Keratinocyte (primary cell): ENCODE measurements around the gene PKNOX2. TPM values are rescaled to one million over a fixed set of nuclear protein-coding genes. Genes with fewer than 3 reads are reported as not detected.

ENCODE experiments used
- DNase-seq: peaks from one replicate; pipeline ENCODE4 v3.0.0-alpha.2; 2011; ENCODE audit warnings: low read depth, missing footprints, low spot score
- FAIRE-seq: peaks from 2 replicates; lab custom pipeline; 2011; peaks lifted over from hg19 to GRCh38; lab: Jason Lieb, UNC
- H2AFZ ChIP-seq: 2 replicates; pipeline ENCODE4 v1.6.0; 2012; ENCODE audit warnings: low read length, control low read depth, inconsistent platforms; ENCODE audit not compliant: control insufficient read depth
- H3K27ac ChIP-seq: 2 replicates; pipeline ENCODE4 v1.5.1; 2011; ENCODE audit warnings: low read length; ENCODE audit not compliant: control insufficient read depth, insufficient read depth
- H3K27me3 ChIP-seq: 3 replicates; pipeline ENCODE4 v1.6.0; 2011; ENCODE audit warnings: low read length; ENCODE audit not compliant: control insufficient read depth, insufficient read depth; ENCODE audit errors: extremely low read depth
- H3K36me3 ChIP-seq, 2 experiments: 2 replicates in 1 of 2; 3 replicates in 1 of 2; pipeline ENCODE4 v1.5.1; 2011; ENCODE audit warnings: low read length in 2 of 2, mild to moderate bottlenecking in 1 of 2; ENCODE audit not compliant: control insufficient read depth in 2 of 2, insufficient read depth in 2 of 2; ENCODE audit errors: extremely low read depth in 1 of 2
- H3K4me1 ChIP-seq: 3 replicates; pipeline ENCODE4 v1.5.1; 2011; ENCODE audit warnings: low read length; ENCODE audit not compliant: control insufficient read depth, insufficient read depth; ENCODE audit errors: extremely low read depth
- H3K4me2 ChIP-seq: 3 replicates; pipeline ENCODE4 v1.6.0; 2011; ENCODE audit warnings: low read depth, low read length; ENCODE audit not compliant: control insufficient read depth, insufficient read depth; ENCODE audit errors: extremely low read depth
- H3K4me3 ChIP-seq, 3 experiments: fragments of 200-600 bp in 1 of 3; sonication (generic) in 1 of 3; 2 replicates in 2 of 3; 3 replicates in 1 of 3; pipeline ENCODE4 v1.5.1; 2011 to 2016; ENCODE audit warnings: low read length in 3 of 3, mild to moderate bottlenecking in 3 of 3, control low read depth in 2 of 3, inconsistent platforms in 1 of 3, low read depth in 1 of 3, mixed read lengths in 1 of 3, mixed run types in 1 of 3, moderate library complexity in 1 of 3; ENCODE audit not compliant: control insufficient read depth in 2 of 3, insufficient read depth in 2 of 3; ENCODE audit errors: extremely low read depth in 1 of 3
- H3K79me2 ChIP-seq: 2 replicates; pipeline ENCODE4 v1.6.0; 2012; ENCODE audit warnings: low read length; ENCODE audit not compliant: control insufficient read depth, insufficient read depth
- H3K9ac ChIP-seq: 3 replicates; pipeline ENCODE4 v1.6.0; 2011; ENCODE audit warnings: low read length; ENCODE audit not compliant: control insufficient read depth, insufficient read depth; ENCODE audit errors: extremely low read depth
- H3K9me1 ChIP-seq: 3 replicates; pipeline ENCODE4 v1.6.0; 2011; ENCODE audit warnings: low read length; ENCODE audit not compliant: control insufficient read depth, insufficient read depth; ENCODE audit errors: extremely low read depth
- H3K9me3 ChIP-seq: 2 replicates; pipeline ENCODE4 v1.5.1; 2012; ENCODE audit warnings: low read depth, low read length; ENCODE audit not compliant: control insufficient read depth
- H4K20me1 ChIP-seq: 3 replicates; pipeline ENCODE4 v1.6.0; 2011; ENCODE audit warnings: low read length; ENCODE audit not compliant: control insufficient read depth, insufficient read depth; ENCODE audit errors: extremely low read depth
- CTCF ChIP-seq, 3 experiments: IDR thresholded peaks in 1 of 3; conservative IDR thresholded peaks in 1 of 3; optimal IDR thresholded peaks in 1 of 3; 2 replicates in 2 of 3; 3 replicates in 1 of 3; pipeline versions ENCODE3 to v1.5.1; 2011; ENCODE audit warnings: low read length in 3 of 3, mild to moderate bottlenecking in 3 of 3, moderate library complexity in 2 of 3, control low read depth in 1 of 3, inconsistent platforms in 1 of 3; ENCODE audit not compliant: insufficient read depth in 2 of 3; ENCODE audit errors: extremely low read depth in 1 of 3
- EZH2 ChIP-seq: IDR thresholded peaks from one replicate; pipeline ENCODE4 v1.6.1; 2012; ENCODE audit warnings: inconsistent platforms, mild to moderate bottlenecking, low read length, moderate library complexity
- dilution Hi-C: fragments of 300-500 bp; cut with MboI; formaldehyde crosslinking; loops from one replicate; pipeline ENCODE4 v1.7.0; 2020; ENCODE audit warnings: low sequenced_read_pairs; ENCODE audit not compliant: extremely low pct_ligation_motif_present
- polyA plus RNA-seq, 5 experiments: library from polyadenylated mRNA; depleted of rRNA in 3 of 5; stranded (reverse) in 3 of 5; stranded (forward) in 1 of 5; unstranded in 1 of 5; fragments of >200 nt; gene quantifications; 1 replicate in 1 of 5; 2 replicates in 3 of 5; 3 replicates in 1 of 5; pipeline versions ENCODE4 v1.2.1 to v1.2.3, GENCODE V29; 2011 to 2012; ENCODE audit warnings: missing spikeins in 2 of 5, low read depth in 1 of 5, low replicate concordance in 1 of 5

PKNOX2 gene
- polyA plus RNA-seq, 1 donor (not counting 4 experiments of a cell fraction or from before 2014, with no cell fraction given) = 0.05 TPM

GRCh38 chr11:125136001-125136400, 28.6 kb upstream of the PKNOX2 start:
- TF ChIP-seq EZH2 = no peak
- no peak for TF ChIP-seq CTCF (optimal IDR thresholded peaks at IDR 0.05 in 1 of 3, IDR thresholded peaks at IDR 0.05 in 1 of 3, conservative IDR thresholded peaks at IDR 0.05 in 1 of 3; ENCODE audit: extremely low read depth in 1 of 3, insufficient read depth in 2 of 3, low read length in 3 of 3)
- Histone ChIP-seq H3K27me3 (peaks cover 10% of the 10 kb centered on the region), H3K9me3 (no peaks in the 10 kb centered on the region), H3K36me3 (no peaks in the 10 kb centered on the region), H2AFZ (no peak overlapping the region), H4K20me1 (no peaks in the 10 kb centered on the region), H3K9me1 (no peaks in the 10 kb centered on the region), H3K4me2 (no peak overlapping the region), H3K4me1 (no peaks in the 10 kb centered on the region), H3K4me3 (no peak overlapping the region), H3K27ac (no peak overlapping the region), H3K9ac (no peak overlapping the region), H3K79me2 (no peaks in the 10 kb centered on the region)
- FAIRE-seq (no peak), DNase-seq (no peak)
- dilution Hi-C loops = no loop called here

GRCh38 chr11:125138966-125139365, 25.6 kb upstream of the PKNOX2 start:
- TF ChIP-seq CTCF (optimal IDR thresholded peaks at IDR 0.05 in 1 of 3, IDR thresholded peaks at IDR 0.05 in 1 of 3, conservative IDR thresholded peaks at IDR 0.05 in 1 of 3; ENCODE audit: extremely low read depth in 1 of 3, insufficient read depth in 2 of 3, low read length in 3 of 3) (no peak), EZH2 (no peak)
- no peaks in the 10 kb centered on the region for H3K9me1 ChIP-seq
- no peak for DNase-seq
- no peaks in the 10 kb centered on the region for H3K79me2 ChIP-seq
- H3K4me1 ChIP-seq = no peaks in the 10 kb centered on the region
- H3K4me3 ChIP-seq = no peak overlapping the region
- H3K9ac ChIP-seq = no peak overlapping the region
- H3K36me3 ChIP-seq = no peaks in the 10 kb centered on the region
- H3K27me3 ChIP-seq = peaks cover 12% of the 10 kb centered on the region
- no peak for FAIRE-seq
- H2AFZ ChIP-seq = no peak overlapping the region
- no peaks in the 10 kb centered on the region for H3K9me3 ChIP-seq
- no peak overlapping the region for H3K27ac ChIP-seq
- no peaks in the 10 kb centered on the region for H4K20me1 ChIP-seq
- H3K4me2 ChIP-seq = no peak overlapping the region
- dilution Hi-C loops = no loop called here
